Transverse colon (tissue), 4 donors: Measurements from ENCODE around the gene GAB3. TPM values are rescaled to one million over a fixed set of nuclear protein-coding genes. Genes with fewer than 3 reads are reported as not detected.

Experiments used
- DNase-seq: peaks from one replicate; pipeline ENCODE4 v3.0.0-alpha.2; 2019
- H3K27ac ChIP-seq, 4 donors: fragments of 200-600 bp; sonication (generic); 2 replicates each; pipeline ENCODE4 v1.5.1; 2016 to 2018; ENCODE audit warnings: inconsistent platforms in 4 of 4
- H3K27me3 ChIP-seq: fragments of 200-600 bp; sonication (generic); 2 replicates; pipeline ENCODE4 v1.5.1; 2017; ENCODE audit warnings: inconsistent platforms
- H3K36me3 ChIP-seq, 4 donors: fragments of 200-600 bp; sonication (generic); 2 replicates each; pipeline ENCODE4 v1.5.1; 2017 to 2019; ENCODE audit warnings: inconsistent platforms in 4 of 4
- H3K4me1 ChIP-seq, 4 donors: fragments of 200-600 bp; sonication (generic); 2 replicates each; pipeline ENCODE4 v1.5.1; 2017 to 2020; ENCODE audit warnings: inconsistent platforms in 4 of 4
- H3K4me3 ChIP-seq, 4 donors: fragments of 200-600 bp; sonication (generic); 1 replicate in 1 of 4; 2 replicates in 3 of 4; pipeline versions ENCODE4 v1.5.1 to v1.6.1; 2017 to 2019; ENCODE audit warnings: inconsistent platforms in 4 of 4
- H3K9me3 ChIP-seq, 2 donors: fragments of 200-600 bp; sonication (generic); 2 replicates each; pipeline ENCODE4 v1.5.1; 2017 to 2019; ENCODE audit warnings: inconsistent platforms in 2 of 2
- CTCF ChIP-seq, 5 experiments: fragments of 200-600 bp in 3 of 5; fragments of 450-650 bp in 2 of 5; sonication (generic) in 3 of 5; IDR thresholded peaks; 1 replicate in 2 of 5; 2 replicates in 3 of 5; pipeline ENCODE4 v1.5.1; 2016 to 2017; ENCODE audit warnings: antibody characterized with exemption in 5 of 5, inconsistent platforms in 3 of 5, mild to moderate bottlenecking in 2 of 5, moderate library complexity in 1 of 5
- EP300 ChIP-seq: sonication (generic); formaldehyde crosslinking; IDR thresholded peaks from one replicate; pipeline ENCODE4 v1.6.1; 2017; ENCODE audit warnings: antibody characterized with exemption, low read depth
- POLR2A ChIP-seq: fragments of 450-650 bp; IDR thresholded peaks from one replicate; pipeline ENCODE4 v1.6.1; 2016; ENCODE audit warnings: antibody characterized with exemption, mild to moderate bottlenecking, moderate library complexity
- POLR2AphosphoS5 ChIP-seq, 3 donors: sonication (generic); formaldehyde crosslinking; IDR thresholded peaks; one replicate each; pipeline ENCODE4 v1.6.1; 2016; ENCODE audit warnings: antibody characterized with exemption in 3 of 3
- WGBS, 2 donors: methylation state at CpG; one replicate each; pipeline ENCODE4 v1.1.5; 2018; ENCODE audit warnings: low coverage in 1 of 2; 5-methylcytosine and 5-hydroxymethylcytosine counted together
- in situ Hi-C, 4 donors: fragments of 200-750 bp; cut with MboI; loops; one replicate each; pipeline versions ENCODE4 v1.15.0 to v1.15.1; 2017; ENCODE audit warnings: low sequenced_read_pairs in 3 of 4, low pct_ligation_motif_present in 1 of 4, low pct_unique_long_range_greater_than_20kb in 1 of 4
- intact Hi-C: fragments of 100-400 bp; cut with DNase I; formaldehyde crosslinking; loops from one replicate; pipeline ENCODE4 v1.15.1; 2023; ENCODE audit warnings: low total_unique reads
- total RNA-seq, 4 donors: library from RNA; depleted of rRNA; stranded (reverse); fragments of >200 nt; gene quantifications; one replicate each; pipeline ENCODE4 v1.1.0, GENCODE V29; 2016

The GAB3 gene
- total RNA-seq, 4 donors from 2014 or later, result 0.37 to 4.4 (median 3.0) TPM

DNA sequence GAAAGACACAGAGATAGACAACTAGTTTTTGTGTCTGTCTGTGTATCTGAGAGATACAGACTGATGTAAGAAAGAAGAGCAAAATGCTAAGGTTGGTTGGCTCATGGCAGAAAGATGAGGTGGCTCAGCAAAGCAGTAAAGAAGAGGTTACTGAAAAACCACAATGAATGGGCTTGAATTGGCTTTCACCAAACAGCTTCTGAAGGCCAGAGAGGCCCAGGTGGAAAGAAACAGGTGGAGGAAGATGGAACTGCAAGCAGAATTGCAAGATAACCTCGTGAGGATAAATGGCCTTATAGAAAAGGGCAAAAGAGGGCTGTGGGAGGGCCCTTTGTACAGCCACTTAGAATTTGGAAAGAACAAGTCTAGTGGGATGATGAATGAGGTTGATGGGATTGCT is 39.6 kb downstream of the GAB3 start:
- Histone ChIP-seq H3K36me3 (no peaks in the 10 kb centered on the region), H3K9me3 (no peaks in the 10 kb centered on the region), H3K4me1 (no peaks in the 10 kb centered on the region), H3K4me3 (no peak overlapping the region), H3K27me3 (no peaks in the 10 kb centered on the region), H3K27ac (no peak overlapping the region)
- TF ChIP-seq CTCF (IDR thresholded peaks at IDR 0.05), result no peak
- WGBS, 2 donors, result 34% methylated on average over 1 of the region's 1 CpG; no CpG with 5 or more reads in 1 of the 2 donors
- in situ Hi-C loops, result no loop called here
- DNase-seq, result no peak
- intact Hi-C loops, result no loop called here

DNA sequence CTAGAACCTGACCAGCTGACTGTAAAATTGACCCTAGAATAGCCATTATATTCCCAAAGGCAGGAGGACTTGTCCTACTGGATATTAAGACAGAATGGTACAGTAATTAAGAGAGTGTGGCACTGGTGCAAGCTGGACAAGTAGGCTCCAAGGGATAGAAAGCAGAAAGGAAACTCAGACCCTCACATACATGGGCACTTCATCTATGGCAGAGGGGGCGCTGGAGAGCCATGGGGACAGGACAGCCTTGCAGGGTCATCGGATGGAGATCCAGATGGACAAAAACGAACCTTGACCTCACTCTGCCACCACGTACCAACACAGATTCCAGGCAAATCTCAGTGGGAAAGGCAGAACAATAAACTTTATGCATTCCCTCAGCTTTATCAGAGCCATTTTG is 40.6 kb downstream of the GAB3 start:
- Histone ChIP-seq H3K36me3 (no peaks in the 10 kb centered on the region), H3K4me3 (no peak overlapping the region), H3K4me1 (no peaks in the 10 kb centered on the region), H3K27ac (no peak overlapping the region), H3K27me3 (no peaks in the 10 kb centered on the region), H3K9me3 (no peaks in the 10 kb centered on the region)
- in situ Hi-C loops (no loop called here), intact Hi-C loops (no loop called here)
- no peak for DNase-seq
- TF ChIP-seq POLR2A (no peak), POLR2AphosphoS5 (IDR thresholded peaks at IDR 0.05) (no peak), EP300 (no peak), CTCF (IDR thresholded peaks at IDR 0.05) (no peak)
- WGBS, 2 donors, result 70% methylated on average over 4 of the region's 4 CpGs; no CpG with 5 or more reads in 1 of the 2 donors

- DNase-seq, result no peak
- H3K4me3 ChIP-seq, result no peak overlapping the region
- H3K27ac ChIP-seq, result no peak overlapping the region
- TF ChIP-seq EP300 (no peak), POLR2AphosphoS5 (IDR thresholded peaks at IDR 0.05) (no peak), POLR2A (no peak), CTCF (IDR thresholded peaks at IDR 0.05) (no peak)
- in situ Hi-C loops (no loop called here), intact Hi-C loops (no loop called here)
- no peaks in the 10 kb centered on the region for H3K36me3 ChIP-seq
- no peaks in the 10 kb centered on the region for H3K9me3 ChIP-seq
- H3K4me1 ChIP-seq, result no peaks in the 10 kb centered on the region
- WGBS, 2 donors, result 79% methylated on average over 6 of the region's 6 CpGs; no CpG with 5 or more reads in 1 of the 2 donors
- no peaks in the 10 kb centered on the region for H3K27me3 ChIP-seq
These were observed 52.1 kb downstream of the GAB3 start for GRCh38 chrX:154698630-154699248.

GRCh38 chrX:154696676-154697045 is 54.2 kb downstream of the GAB3 start:
- TF ChIP-seq POLR2A (no peak), EP300 (no peak), POLR2AphosphoS5 (IDR thresholded peaks at IDR 0.05) (no peak)
- H3K27me3 ChIP-seq, result no peaks in the 10 kb centered on the region
- H3K27ac ChIP-seq, result no peak overlapping the region
- no peaks in the 10 kb centered on the region for H3K4me1 ChIP-seq
- H3K36me3 ChIP-seq, result no peaks in the 10 kb centered on the region
- 77% methylated on average over 1 of the region's 1 CpG; no CpG with 5 or more reads in 1 of the 2 donors for WGBS, 2 donors
- H3K9me3 ChIP-seq, result no peaks in the 10 kb centered on the region
- intact Hi-C loops (no loop called here), in situ Hi-C loops (no loop called here)
- no peak overlapping the region for H3K4me3 ChIP-seq
- no peak for DNase-seq
